ENCODE data around the gene CTNNA1. TPM values are rescaled to one million over a fixed set of nuclear protein-coding genes. Genes with fewer than 3 reads are reported as not detected.

The CTNNA1 gene
- total and polyA plus RNA-seq, 2 donors (not counting 3 experiments of a cell fraction or from before 2014, with no cell fraction given) = 156 to 394 TPM

DNA sequence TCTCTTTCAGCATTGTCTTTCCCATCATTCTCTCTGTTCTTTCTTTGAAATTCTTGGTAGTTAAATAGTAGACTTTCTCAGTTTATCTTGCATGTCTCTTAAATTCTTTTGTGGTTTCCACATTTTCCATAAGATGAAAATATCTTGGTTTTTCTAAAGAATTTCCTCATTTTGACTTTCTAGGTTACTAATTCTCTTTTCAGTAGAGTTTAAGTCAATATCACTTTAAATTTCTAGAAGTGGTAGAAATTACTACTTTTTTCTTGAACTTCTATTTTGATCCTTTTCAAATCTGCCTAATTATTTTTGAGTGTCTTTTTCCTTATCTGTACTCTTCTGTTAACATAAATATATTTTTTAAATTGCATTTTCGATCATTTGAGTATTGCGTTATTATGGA, 145.5 kb downstream of the CTNNA1 start:
- TF ChIP-seq JUN (IDR thresholded peaks at IDR 0.05; ENCODE audit: borderline replicate concordance, insufficient read depth, insufficient read length, low read depth) (no peak), GATA2 (IDR thresholded peaks at IDR 0.05; ENCODE audit: insufficient read depth, insufficient read length, low read depth, low read length) (no peak), POLR2AphosphoS5 (IDR thresholded peaks at IDR 0.05; ENCODE audit: insufficient read depth, low read depth, low read length) (no peak), FOS (IDR thresholded peaks at IDR 0.05; ENCODE audit: borderline replicate concordance, insufficient read depth, low read length) (no peak), MYC (IDR thresholded peaks at IDR 0.05; ENCODE audit: low read depth, low read length) (no peak), EZH2 (IDR thresholded peaks at IDR 0.05; ENCODE audit: borderline replicate concordance, low read depth, low read length, severe bottlenecking) (no peak), POLR2A (IDR thresholded peaks at IDR 0.05; ENCODE audit: low read depth, low read length) (no peak)
- TF ChIP-seq, protein P1, sequence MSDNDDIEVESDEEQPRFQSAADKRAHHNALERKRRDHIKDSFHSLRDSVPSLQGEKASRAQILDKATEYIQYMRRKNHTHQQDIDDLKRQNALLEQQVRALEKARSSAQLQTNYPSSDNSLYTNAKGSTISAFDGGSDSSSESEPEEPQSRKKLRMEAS (IDR thresholded peaks at IDR 0.05; ENCODE audit: insufficient read depth, insufficient read length) = no peak
- TF ChIP-seq, protein P2, sequence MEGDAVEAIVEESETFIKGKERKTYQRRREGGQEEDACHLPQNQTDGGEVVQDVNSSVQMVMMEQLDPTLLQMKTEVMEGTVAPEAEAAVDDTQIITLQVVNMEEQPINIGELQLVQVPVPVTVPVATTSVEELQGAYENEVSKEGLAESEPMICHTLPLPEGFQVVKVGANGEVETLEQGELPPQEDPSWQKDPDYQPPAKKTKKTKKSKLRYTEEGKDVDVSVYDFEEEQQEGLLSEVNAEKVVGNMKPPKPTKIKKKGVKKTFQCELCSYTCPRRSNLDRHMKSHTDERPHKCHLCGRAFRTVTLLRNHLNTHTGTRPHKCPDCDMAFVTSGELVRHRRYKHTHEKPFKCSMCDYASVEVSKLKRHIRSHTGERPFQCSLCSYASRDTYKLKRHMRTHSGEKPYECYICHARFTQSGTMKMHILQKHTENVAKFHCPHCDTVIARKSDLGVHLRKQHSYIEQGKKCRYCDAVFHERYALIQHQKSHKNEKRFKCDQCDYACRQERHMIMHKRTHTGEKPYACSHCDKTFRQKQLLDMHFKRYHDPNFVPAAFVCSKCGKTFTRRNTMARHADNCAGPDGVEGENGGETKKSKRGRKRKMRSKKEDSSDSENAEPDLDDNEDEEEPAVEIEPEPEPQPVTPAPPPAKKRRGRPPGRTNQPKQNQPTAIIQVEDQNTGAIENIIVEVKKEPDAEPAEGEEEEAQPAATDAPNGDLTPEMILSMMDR (IDR thresholded peaks at IDR 0.05; ENCODE audit: extremely low read depth in 1 of 2, insufficient read depth in 1 of 2, low read depth in 1 of 2, low read length in 2 of 2) = no peak
- H3K79me2 ChIP-seq (ENCODE audit: control insufficient read depth, insufficient read depth, low read length) = peaks cover 5% of the 10 kb centered on the region
- no peak overlapping the region for H2AFZ ChIP-seq (ENCODE audit: low read depth, low read length)
- BruUV-seq (replicated peaks) = no TSS peak
- H3K9me1 ChIP-seq (replicated peaks; ENCODE audit: control insufficient read depth, extremely low read depth, insufficient read depth, low read length) = no peaks in the 10 kb centered on the region
- intact Hi-C loops (cut with micrococcal nuclease) (no loop called here), dilution Hi-C loops (cut with MboI; ENCODE audit: extremely low pct_ligation_motif_present, low sequenced_read_pairs) (no loop called here)
- no peak overlapping the region for H3K4me2 ChIP-seq (ENCODE audit: insufficient read depth, low read length)
- no peak for FAIRE-seq
- peaks cover 46% of the 10 kb centered on the region for H3K4me1 ChIP-seq (ENCODE audit: control insufficient read depth, extremely low read depth, insufficient read depth, low read length)
- POLR2A ChIA-PET = no interaction called here
- H3K36me3 ChIP-seq (ENCODE audit: control insufficient read depth in 2 of 2, extremely low read depth in 1 of 2, insufficient read depth in 2 of 2, low read length in 2 of 2) = peaks cover 2 to 4% of the 10 kb centered on the region in 2 experiments
- H3K9me3 ChIP-seq (replicated peaks; ENCODE audit: control insufficient read depth, insufficient read depth, low read length) = no peaks in the 10 kb centered on the region
- H3K27ac ChIP-seq (ENCODE audit: insufficient read depth, low read depth, low read length) = no peak overlapping the region
- no peak for DNase-seq (ENCODE audit: low read depth, low spot score)
- H3K27me3 ChIP-seq (ENCODE audit: control insufficient read depth in 2 of 2, insufficient read depth in 2 of 2, low read length in 2 of 2) = no peaks in the 10 kb centered on the region
- no peak overlapping the region for H3K4me3 ChIP-seq (replicated peaks in 1 of 3; ENCODE audit: insufficient read depth in 1 of 3, low read depth in 1 of 3, low read length in 3 of 3)
- no peak overlapping the region for H3K9ac ChIP-seq (replicated peaks; ENCODE audit: extremely low read depth, insufficient read depth, low read length)
- CTCF ChIA-PET = no interaction called here
- H4K20me1 ChIP-seq (replicated peaks; ENCODE audit: control insufficient read depth, extremely low read depth, insufficient read depth, low read length) = peaks cover 4% of the 10 kb centered on the region

All from endothelial cell of umbilical vein (primary cell).